Left lobe of liver (tissue), 2 donors: ENCODE measurements around the gene SLCO1A2. TPM values are rescaled to one million over a fixed set of nuclear protein-coding genes. Genes with fewer than 3 reads are reported as not detected.

Experiments
- ATAC-seq: fragments of 200-7000 bp; cut with Tn5 transposase; one replicate; pipeline ENCODE4 v1.9.1; 2020; ENCODE audit warnings: mild to moderate bottlenecking, moderate library complexity
- DNase-seq: peaks from one replicate; pipeline ENCODE4 v3.0.0-alpha.2; 2020; ENCODE audit warnings: low spot score
- total RNA-seq: library from RNA; stranded (reverse); gene quantifications from one replicate; pipeline ENCODE4 v1.2.1, GENCODE V29; 2021
- donor health status: DM: no; HTN: no; CAD: no; lungs with moderate emphysema.
- donor health status: DM: no; HTN: yes; CAD: no.

SLCO1A2 gene
- total RNA-seq, 1 donor from 2014 or later = 3.7 TPM

- no peak for DNase-seq
- no peak for ATAC-seq
Observed at GRCh38 chr12:21220266-21220665, 114.5 kb downstream of the SLCO1A2 start.

GRCh38 chr12:21219206-21219605, 115.5 kb downstream of the SLCO1A2 start:
- DNase-seq (no peak), ATAC-seq (peak; percentile 60)

Other genes with a start within 250 kb of the SLCO1A2 start
- 143 TPM for gene SLCO1B1, start 203.7 kb downstream of the SLCO1A2 start, total RNA-seq
- gene IAPP, start 38.0 kb upstream of the SLCO1A2 start, total RNA-seq = 0.25 TPM
- gene PYROXD1, start 102.7 kb upstream of the SLCO1A2 start, total RNA-seq = 6.8 TPM
- gene RECQL, start 166.7 kb upstream of the SLCO1A2 start, total RNA-seq = 8.1 TPM
- 16.8 TPM for gene GOLT1B, start 166.9 kb upstream of the SLCO1A2 start, total RNA-seq
- gene SPX, start 191.4 kb upstream of the SLCO1A2 start, total RNA-seq = 0.23 TPM